Right atrium auricular region (tissue), 2 donors: ENCODE results near the gene ARHGEF28. TPM values are rescaled to one million over a fixed set of nuclear protein-coding genes. Genes with fewer than 3 reads are reported as not detected.

Experiments used
- DNase-seq: peaks from one replicate; pipeline ENCODE4 v3.0.0-alpha.2; 2019; ENCODE audit warnings: low spot score
- H3K27ac ChIP-seq, 2 donors: fragments of 200-600 bp; sonication (generic); 1 replicate in 1 of 2; 2 replicates in 1 of 2; pipeline ENCODE4 v1.5.1; 2016 to 2019
- H3K27me3 ChIP-seq, 2 donors: fragments of 200-600 bp; sonication (generic); one replicate each; pipeline versions ENCODE4 v1.5.1 to v1.6.0; 2017 to 2019
- H3K36me3 ChIP-seq: fragments of 200-600 bp; sonication (generic); one replicate; pipeline ENCODE4 v1.5.1; 2016
- H3K4me1 ChIP-seq, 2 donors: fragments of 200-600 bp; sonication (generic); one replicate each; pipeline versions ENCODE4 v1.5.1 to v1.6.0; 2017 to 2019
- H3K4me3 ChIP-seq, 2 donors: fragments of 200-600 bp; sonication (generic); 1 replicate in 1 of 2; 2 replicates in 1 of 2; pipeline ENCODE4 v1.5.1; 2017 to 2019; ENCODE audit warnings: mild to moderate bottlenecking in 1 of 2, moderate library complexity in 1 of 2
- H3K9me3 ChIP-seq, 2 donors: fragments of 200-600 bp; sonication (generic); one replicate each; pipeline ENCODE4 v1.5.1; 2019
- total RNA-seq, 2 donors: library from RNA; depleted of rRNA; stranded (reverse); fragments of >200 nt; gene quantifications; one replicate each; pipeline ENCODE4 v1.1.0, GENCODE V29; 2016
- TF ChIP-seq, protein P1 (sequence below), 2 donors: fragments of 200-600 bp; sonication (generic); IDR thresholded peaks; one replicate each; pipeline ENCODE4 v1.5.1; 2019; ENCODE audit warnings: antibody characterized with exemption in 2 of 2

Gene ARHGEF28
- total RNA-seq, 2 donors from 2014 or later = 1.0 to 2.9 TPM

DNA sequence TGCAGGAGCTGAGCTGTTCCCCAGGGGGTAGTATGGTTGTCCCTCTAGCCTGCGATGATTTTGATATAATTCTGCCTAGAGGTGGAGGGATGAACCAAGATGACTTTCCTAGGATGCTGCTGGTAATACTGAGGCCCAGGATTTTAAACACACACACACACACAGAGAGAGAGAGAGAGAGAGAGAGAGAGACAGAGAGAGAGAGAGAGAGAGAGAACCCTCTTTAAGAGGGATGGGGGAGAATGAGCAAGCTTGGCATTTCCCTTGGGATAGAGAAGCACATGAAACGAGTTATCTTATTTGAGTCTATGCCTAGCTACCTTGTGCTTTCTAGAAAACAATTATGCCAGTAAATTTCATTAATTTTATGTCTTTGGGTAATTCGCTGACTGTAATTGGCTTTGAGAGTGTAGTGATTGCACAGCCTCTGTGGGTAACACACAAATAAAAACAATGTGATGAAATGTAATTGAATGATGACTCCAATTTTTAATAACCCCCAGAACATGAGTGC, 338.4 kb downstream of the ARHGEF28 start:
- DNase-seq = no peak
- H3K4me1 ChIP-seq = peaks cover 0 to 5% of the 10 kb centered on the region in 2 donors
- H3K27ac ChIP-seq = no peak overlapping the region
- no peaks in the 10 kb centered on the region for H3K9me3 ChIP-seq
- TF ChIP-seq, protein P1, sequence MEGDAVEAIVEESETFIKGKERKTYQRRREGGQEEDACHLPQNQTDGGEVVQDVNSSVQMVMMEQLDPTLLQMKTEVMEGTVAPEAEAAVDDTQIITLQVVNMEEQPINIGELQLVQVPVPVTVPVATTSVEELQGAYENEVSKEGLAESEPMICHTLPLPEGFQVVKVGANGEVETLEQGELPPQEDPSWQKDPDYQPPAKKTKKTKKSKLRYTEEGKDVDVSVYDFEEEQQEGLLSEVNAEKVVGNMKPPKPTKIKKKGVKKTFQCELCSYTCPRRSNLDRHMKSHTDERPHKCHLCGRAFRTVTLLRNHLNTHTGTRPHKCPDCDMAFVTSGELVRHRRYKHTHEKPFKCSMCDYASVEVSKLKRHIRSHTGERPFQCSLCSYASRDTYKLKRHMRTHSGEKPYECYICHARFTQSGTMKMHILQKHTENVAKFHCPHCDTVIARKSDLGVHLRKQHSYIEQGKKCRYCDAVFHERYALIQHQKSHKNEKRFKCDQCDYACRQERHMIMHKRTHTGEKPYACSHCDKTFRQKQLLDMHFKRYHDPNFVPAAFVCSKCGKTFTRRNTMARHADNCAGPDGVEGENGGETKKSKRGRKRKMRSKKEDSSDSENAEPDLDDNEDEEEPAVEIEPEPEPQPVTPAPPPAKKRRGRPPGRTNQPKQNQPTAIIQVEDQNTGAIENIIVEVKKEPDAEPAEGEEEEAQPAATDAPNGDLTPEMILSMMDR (IDR thresholded peaks at IDR 0.05) = no peak
- H3K36me3 ChIP-seq = no peaks in the 10 kb centered on the region
- H3K4me3 ChIP-seq = no peak overlapping the region
- H3K27me3 ChIP-seq = no peaks in the 10 kb centered on the region

DNA sequence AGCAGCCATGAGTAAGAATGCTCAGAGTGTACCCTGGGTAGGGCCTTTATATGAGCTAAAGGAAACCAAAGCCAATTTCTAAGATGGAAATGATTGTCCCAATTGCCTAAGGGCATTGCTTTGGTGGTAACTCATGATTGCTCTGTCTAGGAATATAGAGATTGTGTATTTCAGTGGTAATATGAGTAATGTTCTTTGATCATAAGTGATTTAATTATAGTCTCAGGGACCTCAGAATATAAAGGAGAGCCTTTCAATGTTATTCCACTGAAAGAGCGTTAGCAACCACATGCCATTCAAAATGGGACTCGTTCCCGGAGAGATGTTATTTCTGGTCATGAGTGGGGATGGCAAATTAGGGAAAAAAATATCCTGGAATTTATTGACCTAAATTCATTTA, 340.5 kb downstream of the ARHGEF28 start:
- H3K9me3 ChIP-seq = no peaks in the 10 kb centered on the region
- no peaks in the 10 kb centered on the region for H3K27me3 ChIP-seq
- H3K27ac ChIP-seq = no peak overlapping the region
- TF ChIP-seq, protein P1 (IDR thresholded peaks at IDR 0.05) = no peak
- H3K36me3 ChIP-seq = no peaks in the 10 kb centered on the region
- no peak for DNase-seq
- peaks cover 0 to 5% of the 10 kb centered on the region in 2 donors for H3K4me1 ChIP-seq
- H3K4me3 ChIP-seq = no peak overlapping the region

DNA sequence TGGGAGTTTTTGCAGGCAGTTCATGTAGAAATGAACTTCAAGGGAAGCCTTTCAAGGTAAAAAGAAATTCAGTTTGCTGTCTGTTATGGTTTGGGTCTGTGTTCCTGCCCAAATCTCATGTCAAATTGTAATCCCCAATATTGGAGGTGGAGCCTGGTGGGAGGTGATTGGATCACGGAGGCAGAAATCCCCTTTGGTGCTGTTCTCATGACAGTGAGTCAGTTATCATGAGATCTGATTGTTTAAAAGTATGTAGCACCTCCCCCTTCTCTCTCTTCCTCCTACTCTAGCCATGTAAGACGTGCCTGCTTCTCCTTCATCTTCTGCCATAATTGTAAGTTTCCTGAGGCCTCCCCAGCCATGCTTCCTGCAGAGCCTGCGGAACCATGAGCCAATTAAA, 341.4 kb downstream of the ARHGEF28 start:
- Histone ChIP-seq H3K36me3 (no peaks in the 10 kb centered on the region), H3K9me3 (no peaks in the 10 kb centered on the region)
- no peak for DNase-seq

DNA sequence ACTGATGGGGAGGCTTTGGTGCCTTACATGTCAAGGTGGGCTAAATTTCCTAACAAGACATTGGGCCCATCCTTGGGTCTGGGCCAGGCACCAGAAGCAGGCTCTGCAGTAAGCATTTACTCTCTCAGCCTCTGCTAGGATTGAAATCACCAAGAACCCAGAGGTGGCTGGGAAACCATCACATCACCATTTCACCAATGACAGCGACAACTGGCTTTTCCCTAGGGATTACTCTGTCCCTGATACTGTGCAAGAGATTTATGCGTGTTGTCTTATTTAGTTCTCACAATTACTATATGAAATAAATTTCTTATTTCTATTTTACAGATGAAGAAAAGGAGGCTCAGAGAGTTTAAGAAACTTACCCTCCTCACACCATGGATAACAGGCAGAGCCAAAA, 342.2 kb downstream of the ARHGEF28 start:
- Histone ChIP-seq H3K4me1 (peaks cover 0 to 5% of the 10 kb centered on the region in 2 donors), H3K36me3 (no peaks in the 10 kb centered on the region), H3K9me3 (no peaks in the 10 kb centered on the region), H3K27ac (no peak overlapping the region), H3K4me3 (no peak overlapping the region), H3K27me3 (no peaks in the 10 kb centered on the region)
- TF ChIP-seq, protein P1 (IDR thresholded peaks at IDR 0.05) = no peak
- DNase-seq = no peak

More for the DNA sequence above, 341.4 kb downstream of the ARHGEF28 start:
- Histone ChIP-seq H3K4me3 (no peak overlapping the region), H3K27ac (no peak overlapping the region), H3K4me1 (peaks cover 0 to 5% of the 10 kb centered on the region in 2 donors), H3K27me3 (no peaks in the 10 kb centered on the region)
- TF ChIP-seq, protein P1 (IDR thresholded peaks at IDR 0.05) = no peak

DNA sequence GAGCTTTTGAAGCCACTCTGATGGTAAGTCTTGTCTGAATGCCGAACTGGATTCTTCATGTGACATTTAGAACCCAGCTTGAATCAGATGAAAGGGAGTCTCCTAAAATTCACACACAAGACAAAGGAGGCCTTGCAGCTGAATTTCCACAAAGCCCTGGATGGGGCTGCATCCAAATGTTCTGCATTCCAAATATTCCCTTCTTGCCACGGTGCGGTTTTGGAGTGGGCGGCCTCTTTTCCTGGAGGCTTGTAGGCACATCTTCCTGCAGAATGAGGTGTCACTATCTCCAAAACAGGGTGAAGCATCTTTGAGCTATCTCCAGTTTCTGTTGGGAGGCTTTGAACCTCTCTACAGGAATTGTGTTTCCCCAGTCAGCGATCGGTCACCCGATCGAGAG, 342.7 kb downstream of the ARHGEF28 start:
- no peak overlapping the region for H3K27ac ChIP-seq
- H3K4me3 ChIP-seq = no peak overlapping the region
- peaks cover 0 to 5% of the 10 kb centered on the region in 2 donors for H3K4me1 ChIP-seq
- H3K27me3 ChIP-seq = no peaks in the 10 kb centered on the region
- TF ChIP-seq, protein P1 (IDR thresholded peaks at IDR 0.05) = no peak
- no peak for DNase-seq
- no peaks in the 10 kb centered on the region for H3K9me3 ChIP-seq
- H3K36me3 ChIP-seq = no peaks in the 10 kb centered on the region
